ENCODE results near the gene DMD.

DNA sequence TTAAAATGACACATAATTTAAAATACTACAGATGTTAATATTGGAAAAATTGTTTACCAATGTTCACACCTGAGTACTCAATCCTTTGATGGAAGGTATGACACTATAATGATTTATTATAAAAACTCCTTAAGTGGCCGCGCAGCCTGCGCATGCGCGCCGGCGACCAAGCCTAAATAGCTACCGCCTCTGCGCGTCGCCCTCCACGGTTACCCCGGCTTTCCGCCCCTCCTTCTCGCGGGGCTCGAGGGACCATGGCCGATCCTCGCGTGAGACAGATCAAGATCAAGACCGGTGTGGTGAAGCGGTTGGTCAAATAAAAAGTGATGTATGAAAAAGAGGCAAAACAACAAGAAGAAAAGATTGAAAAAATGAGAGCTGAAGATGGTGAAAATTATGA is 170.2 kb downstream of the DMD start:
- no peak for TF ChIP-seq POLR2A (IDR thresholded peaks at IDR 0.05; ENCODE audit: extremely low read depth, insufficient read length)
- TF ChIP-seq, protein P1, sequence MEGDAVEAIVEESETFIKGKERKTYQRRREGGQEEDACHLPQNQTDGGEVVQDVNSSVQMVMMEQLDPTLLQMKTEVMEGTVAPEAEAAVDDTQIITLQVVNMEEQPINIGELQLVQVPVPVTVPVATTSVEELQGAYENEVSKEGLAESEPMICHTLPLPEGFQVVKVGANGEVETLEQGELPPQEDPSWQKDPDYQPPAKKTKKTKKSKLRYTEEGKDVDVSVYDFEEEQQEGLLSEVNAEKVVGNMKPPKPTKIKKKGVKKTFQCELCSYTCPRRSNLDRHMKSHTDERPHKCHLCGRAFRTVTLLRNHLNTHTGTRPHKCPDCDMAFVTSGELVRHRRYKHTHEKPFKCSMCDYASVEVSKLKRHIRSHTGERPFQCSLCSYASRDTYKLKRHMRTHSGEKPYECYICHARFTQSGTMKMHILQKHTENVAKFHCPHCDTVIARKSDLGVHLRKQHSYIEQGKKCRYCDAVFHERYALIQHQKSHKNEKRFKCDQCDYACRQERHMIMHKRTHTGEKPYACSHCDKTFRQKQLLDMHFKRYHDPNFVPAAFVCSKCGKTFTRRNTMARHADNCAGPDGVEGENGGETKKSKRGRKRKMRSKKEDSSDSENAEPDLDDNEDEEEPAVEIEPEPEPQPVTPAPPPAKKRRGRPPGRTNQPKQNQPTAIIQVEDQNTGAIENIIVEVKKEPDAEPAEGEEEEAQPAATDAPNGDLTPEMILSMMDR (IDR thresholded peaks at IDR 0.05; ENCODE audit: low read depth, low read length): no peak

All from NB4 (cell line).